Activated T-cell treated with anti-CD3 and anti-CD28 coated beads for 48 hours (primary cell): ENCODE data around the gene TSHR.

ENCODE experiments used
- DNase-seq: peaks from one replicate; pipeline ENCODE4 v3.0.0-alpha.2; 2020; ENCODE audit warnings: low read depth

Gene TSHR

DNA sequence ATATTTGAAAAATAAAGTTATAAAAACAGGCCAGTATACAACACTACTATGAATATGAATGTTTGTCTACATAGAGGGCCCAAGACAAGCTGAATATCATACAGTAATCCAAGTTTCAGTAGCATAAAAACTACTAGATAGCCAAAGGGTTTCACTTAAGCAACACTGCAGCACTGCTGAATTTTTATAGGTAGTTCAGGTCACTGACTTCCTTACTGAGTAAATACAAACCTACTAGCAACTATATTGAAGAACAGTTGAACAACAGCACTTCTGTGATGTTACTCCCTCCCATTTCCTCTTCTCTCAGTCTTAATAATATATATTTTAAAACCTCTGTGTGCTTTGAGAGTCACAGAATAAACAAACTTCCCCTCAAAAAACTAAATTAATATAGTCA is 222.6 kb downstream of the TSHR start:
- no peak for DNase-seq

DNA sequence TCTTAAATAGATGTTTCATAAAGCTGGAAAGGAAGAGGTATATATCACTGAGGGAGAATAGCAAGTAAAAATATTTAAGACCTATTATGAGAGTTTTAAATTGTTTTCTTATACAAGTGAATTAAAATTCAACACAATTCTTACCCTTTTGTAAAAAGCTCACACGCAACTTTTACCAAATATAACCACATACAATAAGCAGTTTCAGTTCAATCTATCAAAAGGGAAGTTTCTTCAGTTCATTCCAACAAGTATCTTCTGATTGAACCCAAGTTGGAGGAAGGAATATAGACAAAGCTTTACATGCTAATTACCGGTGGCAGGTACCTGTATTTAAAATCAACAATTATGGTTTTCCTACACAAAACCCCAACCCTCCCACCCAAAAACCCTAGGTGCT is 224.2 kb downstream of the TSHR start:
- DNase-seq: no peak

DNA sequence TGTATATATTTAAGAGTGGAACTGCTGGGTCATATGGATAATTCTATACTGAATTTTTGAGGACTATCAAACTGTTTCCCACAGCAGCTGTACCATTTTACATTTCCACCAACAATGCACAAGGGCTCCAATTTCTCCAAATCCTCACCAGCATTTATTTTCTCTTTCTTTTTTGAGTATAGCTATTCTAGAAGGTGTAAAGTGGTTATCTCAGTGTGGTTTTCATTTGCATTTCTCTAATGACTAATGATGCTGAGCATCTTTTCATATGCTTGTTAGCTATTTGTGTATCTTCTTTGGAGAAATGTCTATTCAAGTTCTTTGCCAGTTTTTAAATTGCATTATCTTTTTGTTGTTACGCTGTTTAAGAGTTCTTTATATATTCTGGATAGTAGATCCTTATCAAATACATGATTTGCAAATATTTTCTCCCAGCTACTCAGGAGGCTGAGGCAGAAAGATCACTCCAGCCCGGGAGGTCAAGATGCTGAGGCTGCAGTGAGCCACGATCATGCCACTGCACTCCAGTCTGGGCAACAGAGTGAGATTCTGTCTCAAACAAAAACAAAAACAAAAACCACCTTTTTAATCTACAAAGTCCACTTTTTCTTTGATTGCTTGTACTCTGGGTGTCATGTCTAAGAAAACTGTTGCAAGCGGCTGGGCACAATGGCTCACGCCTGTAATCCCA is 232.6 kb downstream of the TSHR start:
- no peak for DNase-seq

DNA sequence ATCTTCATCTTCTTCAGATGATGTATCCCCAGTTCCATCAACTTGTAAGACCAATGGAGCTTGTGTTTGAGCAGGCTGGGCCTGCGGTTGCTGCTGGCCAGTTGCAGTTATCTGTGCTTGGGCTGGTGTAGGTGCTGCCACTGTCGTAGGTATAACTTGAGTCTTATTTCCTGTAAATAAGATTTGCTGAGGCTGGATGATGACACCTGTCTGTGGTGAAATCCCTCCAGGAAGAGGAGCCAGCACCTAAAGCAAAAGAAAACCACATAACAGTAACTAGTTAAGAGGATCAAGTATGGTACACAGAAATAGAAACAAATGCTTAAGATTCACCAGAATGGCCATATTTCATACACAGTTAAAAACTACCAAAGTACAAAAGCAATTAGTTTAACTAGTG is 237.2 kb downstream of the TSHR start:
- DNase-seq: no peak

DNA sequence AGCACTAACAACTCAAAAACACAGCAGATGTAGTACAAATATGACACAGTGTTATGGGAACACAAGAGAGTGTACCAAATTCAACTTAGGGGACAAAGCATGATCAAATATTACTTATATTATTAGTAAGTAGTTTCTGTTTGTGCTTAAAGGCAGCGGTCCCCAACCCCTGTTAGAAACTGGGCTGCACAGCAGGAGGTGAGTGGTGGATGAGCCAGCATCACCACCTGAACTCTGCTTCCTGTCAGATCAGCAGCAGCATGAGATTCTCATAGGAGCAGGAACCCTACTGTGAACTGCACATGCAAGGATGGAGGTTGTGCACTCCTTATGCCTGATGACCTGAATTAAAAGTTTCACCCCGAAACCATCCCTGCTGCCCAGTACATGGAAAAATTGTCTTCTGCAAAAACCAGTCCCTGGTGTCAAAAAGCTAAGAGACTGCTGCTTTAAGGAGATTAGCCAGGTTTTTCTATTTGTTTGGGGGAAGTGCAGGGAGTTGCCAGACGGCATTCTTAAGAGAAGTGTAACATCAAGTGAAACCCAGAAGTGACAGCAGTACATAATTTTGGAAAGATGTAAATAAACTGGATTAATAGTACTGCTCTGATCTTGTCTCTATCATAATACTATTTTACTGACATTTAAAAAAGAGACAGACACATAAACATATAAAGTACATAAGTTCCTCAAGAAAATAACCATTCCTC is 238.7 kb downstream of the TSHR start:
- no peak for DNase-seq
